IPS-18c (cell line): ENCODE measurements around the gene COL16A1.

Experiments
- H3K4me3 ChIP-seq: 2 replicates; pipeline ENCODE4 v1.7.0; 2013; ENCODE audit warnings: low read depth, mild to moderate bottlenecking, low read length, moderate library complexity; ENCODE audit not compliant: insufficient read depth
- H3K9me3 ChIP-seq: one replicate; pipeline ENCODE4 v1.6.1; 2013; ENCODE audit warnings: mild to moderate bottlenecking, low read length, moderate library complexity; ENCODE audit not compliant: control insufficient read depth, insufficient read depth

COL16A1 gene

GRCh38 chr1:31696242-31696641 lies 7.6 kb downstream of the COL16A1 start:
- no peaks in the 10 kb centered on the region for H3K9me3 ChIP-seq
- H3K4me3 ChIP-seq: no peak overlapping the region

GRCh38 chr1:31695327-31695726 lies 8.5 kb downstream of the COL16A1 start:
- no peaks in the 10 kb centered on the region for H3K9me3 ChIP-seq

DNA sequence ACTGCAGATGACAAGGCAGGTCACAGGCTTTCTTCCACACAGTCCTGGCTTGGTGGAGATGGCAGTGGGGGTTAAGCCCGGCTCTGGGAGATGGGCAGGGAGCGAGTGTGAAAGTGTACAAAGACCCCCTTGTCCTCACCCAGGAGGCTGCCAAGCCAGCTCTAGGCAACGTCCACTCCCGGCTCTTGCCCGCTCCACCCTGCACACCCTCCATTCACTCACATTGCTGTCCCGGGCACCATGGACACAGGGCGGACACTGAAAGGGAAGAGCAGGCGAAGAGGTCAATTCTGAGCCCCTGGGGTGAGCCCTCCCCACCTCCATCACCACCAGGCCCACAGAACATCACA lies 8.9 kb downstream of the COL16A1 start:
- Histone ChIP-seq H3K9me3 (no peaks in the 10 kb centered on the region), H3K4me3 (no peak overlapping the region)

More at GRCh38 chr1:31695327-31695726, 8.5 kb downstream of the COL16A1 start:
- H3K4me3 ChIP-seq: no peak overlapping the region

DNA sequence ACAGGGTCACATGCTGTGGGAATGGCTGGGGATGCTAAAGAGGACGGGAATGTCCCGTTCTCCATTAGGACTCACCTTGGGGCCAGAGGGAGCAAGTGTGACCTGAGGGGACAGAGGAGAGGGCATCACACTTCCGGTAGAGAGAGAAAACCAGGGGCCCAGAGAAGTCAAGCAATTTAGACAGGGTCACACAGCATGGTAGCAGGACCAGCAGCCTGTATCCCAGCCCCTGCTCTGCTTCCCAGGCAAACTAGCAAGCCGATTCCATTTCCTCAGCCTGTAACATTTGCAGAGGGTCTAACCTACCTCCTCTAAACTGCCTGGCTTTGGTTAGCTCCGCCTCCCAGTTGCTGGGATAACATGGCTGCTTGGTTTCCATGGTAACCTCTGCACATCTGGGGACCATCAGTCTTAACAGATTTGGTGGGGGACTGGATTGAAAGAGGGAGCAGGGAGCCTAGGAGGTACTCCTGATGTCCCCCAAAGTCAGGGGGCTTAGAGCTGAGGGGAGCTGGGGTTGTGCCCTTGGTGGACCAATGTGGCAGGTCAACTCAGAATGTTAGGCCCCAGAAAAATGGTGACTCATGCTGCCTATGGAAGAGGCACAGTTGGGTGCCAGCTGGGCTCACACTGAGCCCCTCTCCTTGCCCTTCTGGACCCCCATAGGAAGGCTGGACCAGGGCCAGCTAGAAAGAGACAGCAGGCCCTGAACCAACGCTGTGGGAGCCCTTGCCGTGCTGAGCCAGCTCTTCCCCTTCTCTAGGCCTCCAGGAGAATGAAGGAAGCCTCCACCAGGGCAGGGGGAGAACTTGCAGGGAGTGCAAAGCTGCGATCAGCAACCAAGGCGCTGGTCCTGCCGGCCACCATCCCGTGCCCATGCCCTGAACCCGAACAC lies 9.5 kb downstream of the COL16A1 start:
- Histone ChIP-seq H3K4me3 (no peak overlapping the region), H3K9me3 (no peaks in the 10 kb centered on the region)

- no peaks in the 10 kb centered on the region for H3K9me3 ChIP-seq
- H3K4me3 ChIP-seq: no peak overlapping the region
These were observed 10.6 kb downstream of the COL16A1 start for GRCh38 chr1:31693231-31693630.

GRCh38 chr1:31691951-31692350 lies 11.9 kb downstream of the COL16A1 start:
- H3K9me3 ChIP-seq: no peaks in the 10 kb centered on the region
- H3K4me3 ChIP-seq: no peak overlapping the region

DNA sequence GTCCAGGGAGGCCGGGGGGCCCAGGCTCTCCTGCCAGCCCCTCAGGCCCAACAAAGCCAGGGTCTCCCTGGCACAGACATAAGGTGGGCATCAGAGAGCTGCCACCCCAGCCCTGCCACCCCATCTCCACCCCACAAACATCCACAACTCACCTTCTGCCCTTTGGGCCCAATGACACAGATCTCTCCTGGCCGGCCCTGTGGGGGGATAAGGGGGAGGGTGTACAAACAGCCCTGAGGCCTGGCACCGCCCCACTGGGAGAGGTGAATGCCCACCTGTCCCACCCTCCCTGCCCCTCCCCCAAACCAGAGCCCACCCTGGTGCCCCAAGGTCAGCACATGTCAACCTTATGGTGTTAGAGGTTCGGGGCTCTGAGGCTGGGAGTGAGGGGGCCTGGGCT lies 12.4 kb downstream of the COL16A1 start:
- Histone ChIP-seq H3K4me3 (no peak overlapping the region), H3K9me3 (no peaks in the 10 kb centered on the region)

DNA sequence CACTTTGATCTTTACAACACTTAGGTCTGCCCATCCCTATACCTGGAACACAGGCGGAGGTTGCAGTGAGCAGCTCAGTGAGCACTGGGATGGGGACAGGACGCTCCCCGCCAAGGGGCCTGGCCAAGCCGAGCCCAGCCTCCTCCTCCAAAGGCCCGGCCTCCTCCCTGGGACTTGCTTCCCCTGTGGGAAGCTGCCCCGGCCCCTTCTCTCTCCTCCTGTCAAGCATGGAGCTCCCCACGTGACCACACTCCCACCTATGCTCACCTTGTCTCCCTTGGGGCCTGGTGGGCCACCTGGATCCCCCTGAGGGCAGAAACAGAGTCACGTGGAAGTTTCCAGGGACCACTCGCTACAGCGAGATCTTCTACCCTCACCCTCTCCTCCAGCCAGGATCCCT lies 12.9 kb downstream of the COL16A1 start:
- no peak overlapping the region for H3K4me3 ChIP-seq
- H3K9me3 ChIP-seq: no peaks in the 10 kb centered on the region

DNA sequence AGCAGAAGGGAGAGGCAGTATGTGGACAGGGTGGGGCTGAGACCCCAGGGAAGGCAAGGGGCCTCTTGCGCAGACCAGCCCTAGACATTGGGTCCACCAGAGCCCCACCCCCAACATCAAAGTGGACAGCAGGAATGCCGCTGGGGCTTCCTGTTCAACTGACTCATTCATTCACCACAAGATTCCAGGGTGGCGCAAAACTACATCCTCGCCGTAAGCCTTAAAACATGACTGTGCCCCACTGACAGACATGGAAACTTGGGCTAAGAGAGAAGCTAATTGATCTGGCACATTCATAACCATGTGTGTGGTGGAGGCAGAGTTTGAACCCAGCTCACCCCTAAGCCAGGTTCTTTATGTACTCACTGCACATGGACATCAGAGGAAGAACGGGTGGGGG lies 14.0 kb downstream of the COL16A1 start:
- H3K9me3 ChIP-seq: no peaks in the 10 kb centered on the region

DNA sequence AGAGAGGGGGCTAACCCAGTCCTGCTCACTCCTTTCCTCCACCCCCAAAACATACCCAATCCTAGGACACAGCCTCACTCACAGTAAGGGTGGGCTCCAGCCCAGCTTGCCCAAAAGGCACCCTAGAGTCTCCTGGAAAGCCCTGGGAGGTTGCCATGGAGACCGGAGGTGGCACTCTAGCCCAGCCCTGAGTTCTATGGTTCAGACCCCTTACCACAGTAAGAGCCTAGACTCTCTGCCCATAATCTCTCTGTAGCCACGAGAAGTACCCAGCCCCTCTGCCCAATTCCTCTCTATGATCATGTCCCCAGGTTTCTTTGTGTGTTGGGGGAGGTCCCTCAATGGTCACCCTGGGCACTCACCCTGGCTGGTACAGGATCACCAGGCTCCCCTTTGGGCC lies 14.4 kb downstream of the COL16A1 start:
- no peak overlapping the region for H3K4me3 ChIP-seq
- no peaks in the 10 kb centered on the region for H3K9me3 ChIP-seq

More for the DNA sequence above, 14.0 kb downstream of the COL16A1 start:
- no peak overlapping the region for H3K4me3 ChIP-seq

DNA sequence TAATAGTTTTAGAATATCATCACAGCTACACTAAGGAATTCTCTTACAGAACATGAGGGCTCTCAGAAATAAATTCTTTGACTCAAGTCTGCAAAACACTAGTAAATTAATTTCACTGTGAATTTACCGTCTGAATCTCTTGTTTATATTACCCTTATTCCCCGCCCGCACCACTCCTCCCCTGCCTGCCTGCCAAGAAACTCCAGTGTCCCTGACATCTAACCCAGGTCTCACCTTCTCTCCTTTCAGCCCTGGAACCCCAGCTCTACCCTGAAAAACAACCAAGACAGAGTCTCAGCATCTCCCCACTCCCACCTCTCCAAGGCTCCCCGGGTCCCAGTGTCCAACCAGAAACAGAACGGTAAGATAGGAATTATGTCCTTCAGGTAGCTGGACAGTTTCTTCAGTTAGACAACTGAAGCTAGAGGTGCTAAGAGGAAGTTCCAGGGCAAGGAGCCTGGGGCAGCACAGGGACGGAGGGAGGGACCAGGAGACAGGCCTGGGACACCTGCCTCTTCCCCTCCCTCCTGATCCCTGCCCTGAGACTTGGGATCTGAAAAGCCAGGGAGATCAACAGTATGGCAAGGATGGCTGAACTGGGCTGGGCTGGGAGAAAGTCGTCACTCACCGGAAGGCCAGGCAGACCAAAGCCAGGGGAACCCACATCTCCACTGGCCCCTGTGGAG lies 15.4 kb downstream of the COL16A1 start:
- no peak overlapping the region for H3K4me3 ChIP-seq
- no peaks in the 10 kb centered on the region for H3K9me3 ChIP-seq

DNA sequence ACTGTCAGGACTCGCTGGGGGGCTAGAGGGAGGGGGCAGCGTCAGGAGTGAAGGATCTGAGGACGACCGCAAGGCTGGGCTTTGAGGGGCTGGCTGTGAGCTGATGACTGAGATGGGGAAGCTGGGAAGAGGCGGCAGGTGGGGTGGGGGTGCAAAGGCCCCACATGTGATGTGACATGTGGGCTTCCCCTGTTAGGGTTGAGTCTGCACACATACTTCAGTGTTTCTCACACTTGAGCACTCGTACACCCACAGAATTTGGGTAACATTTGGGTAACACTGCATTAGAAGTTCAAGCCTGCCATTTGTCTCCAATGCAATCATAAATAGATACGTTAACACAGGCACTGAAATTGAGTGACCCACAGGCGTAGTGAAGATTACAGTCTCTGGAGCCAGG lies 16.2 kb downstream of the COL16A1 start:
- Histone ChIP-seq H3K4me3 (no peak overlapping the region), H3K9me3 (no peaks in the 10 kb centered on the region)

DNA sequence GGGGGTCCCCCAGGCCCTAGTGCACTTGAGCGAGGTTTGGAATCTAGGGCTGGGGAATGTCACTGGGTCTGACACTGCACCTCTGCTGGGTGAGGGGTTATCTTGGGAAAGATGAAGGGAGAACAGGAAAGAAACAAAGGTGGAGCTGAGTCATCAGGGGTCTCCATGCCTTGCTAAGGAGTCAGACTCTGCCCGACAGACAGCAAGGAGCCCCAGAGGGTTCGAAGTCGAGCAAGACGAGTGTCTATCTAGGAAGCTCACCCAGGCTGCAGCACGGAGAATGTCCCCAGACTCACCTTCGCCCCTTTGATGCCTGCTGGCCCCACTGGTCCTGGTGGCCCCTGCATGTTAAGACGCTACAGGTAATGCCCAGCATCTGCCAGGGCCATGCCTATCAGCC lies 18.0 kb downstream of the COL16A1 start:
- no peak overlapping the region for H3K4me3 ChIP-seq
- no peaks in the 10 kb centered on the region for H3K9me3 ChIP-seq

- no peaks in the 10 kb centered on the region for H3K9me3 ChIP-seq
- H3K4me3 ChIP-seq: no peak overlapping the region
These were observed 19.8 kb downstream of the COL16A1 start for GRCh38 chr1:31683997-31684396.

DNA sequence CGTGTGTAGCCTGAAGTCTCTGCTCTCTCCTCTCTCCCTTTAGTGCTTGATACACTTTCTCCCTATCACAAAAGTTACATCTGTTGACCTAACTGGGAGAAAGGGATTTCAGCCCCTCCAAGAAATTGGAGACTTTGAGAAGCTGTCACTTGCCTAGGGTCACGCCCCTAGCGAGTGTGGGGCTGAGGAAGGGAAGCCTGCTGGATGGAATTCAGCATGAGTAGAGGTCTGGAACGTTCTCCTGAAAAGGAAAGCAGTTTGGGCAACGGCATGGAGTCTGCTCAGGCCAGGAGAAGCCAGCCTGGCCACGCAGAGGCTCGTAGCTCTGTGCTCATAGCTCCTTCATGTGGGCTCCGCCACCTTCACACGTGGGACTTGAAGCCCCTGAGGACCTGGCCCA lies 22.4 kb downstream of the COL16A1 start:
- no peak overlapping the region for H3K4me3 ChIP-seq
- H3K9me3 ChIP-seq: no peaks in the 10 kb centered on the region

- no peak overlapping the region for H3K4me3 ChIP-seq
These were observed 24.1 kb downstream of the COL16A1 start for GRCh38 chr1:31679676-31680230.

GRCh38 chr1:31679091-31679490 lies 24.7 kb downstream of the COL16A1 start:
- H3K4me3 ChIP-seq: no peak overlapping the region

More at GRCh38 chr1:31679676-31680230, 24.1 kb downstream of the COL16A1 start:
- H3K9me3 ChIP-seq: no peaks in the 10 kb centered on the region

DNA sequence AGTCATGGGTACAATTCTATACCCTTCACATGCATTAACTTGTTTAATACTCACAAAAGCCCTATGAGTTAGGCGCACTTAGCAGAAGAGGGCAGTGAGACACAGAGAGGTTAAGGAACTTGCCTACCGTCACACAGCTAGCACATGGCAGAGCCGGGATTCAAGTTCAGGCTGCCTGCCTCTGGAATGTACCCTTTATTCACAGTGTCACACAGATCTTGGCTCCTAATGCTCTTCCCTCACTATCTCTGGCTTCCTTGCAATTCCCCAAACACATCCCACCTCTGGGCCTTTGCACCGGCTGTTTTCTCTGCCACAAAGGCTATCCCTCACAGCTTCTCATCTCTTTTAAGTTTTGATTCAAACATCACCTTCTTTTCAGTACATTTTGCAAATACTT lies 25.1 kb downstream of the COL16A1 start:
- Histone ChIP-seq H3K9me3 (no peaks in the 10 kb centered on the region), H3K4me3 (no peak overlapping the region)

More at GRCh38 chr1:31679091-31679490, 24.7 kb downstream of the COL16A1 start:
- H3K9me3 ChIP-seq: no peaks in the 10 kb centered on the region
